Thyroid gland (tissue), 4 donors: ENCODE results near the gene TBC1D4. TPM values are rescaled to one million over a fixed set of nuclear protein-coding genes. Genes with fewer than 3 reads are reported as not detected.
A peak's percentile ranks its signal among the peaks of the same experiment; 100 is the strongest.

Experiments
- DNase-seq, 2 donors: peaks; one replicate each; pipeline ENCODE4 v3.0.0-alpha.2; 2019
- H3K27ac ChIP-seq, 3 donors: fragments of 200-600 bp; sonication (generic); 1 replicate in 2 of 3; 2 replicates in 1 of 3; pipeline ENCODE4 v1.5.1; 2016 to 2019; ENCODE audit warnings: mild to moderate bottlenecking in 1 of 3, moderate library complexity in 1 of 3
- H3K27me3 ChIP-seq: fragments of 200-600 bp; sonication (generic); one replicate; pipeline ENCODE4 v1.5.1; 2019
- H3K36me3 ChIP-seq, 2 donors: fragments of 200-600 bp; sonication (generic); one replicate each; pipeline ENCODE4 v1.5.1; 2016 to 2019
- H3K4me1 ChIP-seq, 2 donors: fragments of 200-600 bp; sonication (generic); one replicate each; pipeline ENCODE4 v1.5.1; 2017 to 2019
- H3K4me3 ChIP-seq, 3 donors: fragments of 200-600 bp; sonication (generic); replicated peaks in 1 of 3; 1 replicate in 2 of 3; 2 replicates in 1 of 3; pipeline ENCODE4 v1.5.1; 2016; ENCODE audit warnings: mild to moderate bottlenecking in 1 of 3
- H3K9me3 ChIP-seq: fragments of 200-600 bp; sonication (generic); one replicate; pipeline ENCODE4 v1.5.1; 2017
- POLR2A ChIP-seq, 2 donors: fragments of 450-650 bp; IDR thresholded peaks; one replicate each; pipeline ENCODE4 v1.6.1; 2017; ENCODE audit warnings: antibody characterized with exemption in 2 of 2, mild to moderate bottlenecking in 2 of 2, moderate library complexity in 1 of 2
- WGBS, 2 donors: methylation state at CpG; one replicate each; pipeline ENCODE4 v1.1.5; 2017; 5-methylcytosine and 5-hydroxymethylcytosine counted together
- intact Hi-C: fragments of 100-400 bp; cut with DNase I; formaldehyde crosslinking; loops from one replicate; pipeline ENCODE4 v1.15.1; 2023
- total RNA-seq, 4 donors: library from RNA; depleted of rRNA; stranded (reverse); fragments of >200 nt; gene quantifications; one replicate each; pipeline ENCODE4 v1.2.3, GENCODE V29; 2016
- TF ChIP-seq, protein P1 (sequence below), 6 experiments: fragments of 200-600 bp in 3 of 6; fragments of 450-650 bp in 3 of 6; sonication (generic) in 3 of 6; IDR thresholded peaks; one replicate each; pipeline ENCODE4 v1.5.1; 2016 to 2019; ENCODE audit warnings: antibody characterized with exemption in 6 of 6, mild to moderate bottlenecking in 2 of 6, inconsistent platforms in 1 of 6, moderate library complexity in 1 of 6

Gene TBC1D4
- total RNA-seq, 4 donors from 2014 or later = 42.5 to 72.6 (median 70.6) TPM

- Histone ChIP-seq H3K4me1 (peaks cover 10 to 29% of the 10 kb centered on the region in 2 donors), H3K27ac (no peak overlapping the region), H3K36me3 (no peaks in the 10 kb centered on the region), H3K4me3 (no peak overlapping the region), H3K27me3 (no peaks in the 10 kb centered on the region), H3K9me3 (no peaks in the 10 kb centered on the region)
- WGBS, 2 donors = 78 to 96% methylated on average over 2 of the region's 2 CpGs
- intact Hi-C loops = no loop called here
- no peak for DNase-seq
- TF ChIP-seq POLR2A (IDR thresholded peaks at IDR 0.05) = no peak
- TF ChIP-seq, protein P1, sequence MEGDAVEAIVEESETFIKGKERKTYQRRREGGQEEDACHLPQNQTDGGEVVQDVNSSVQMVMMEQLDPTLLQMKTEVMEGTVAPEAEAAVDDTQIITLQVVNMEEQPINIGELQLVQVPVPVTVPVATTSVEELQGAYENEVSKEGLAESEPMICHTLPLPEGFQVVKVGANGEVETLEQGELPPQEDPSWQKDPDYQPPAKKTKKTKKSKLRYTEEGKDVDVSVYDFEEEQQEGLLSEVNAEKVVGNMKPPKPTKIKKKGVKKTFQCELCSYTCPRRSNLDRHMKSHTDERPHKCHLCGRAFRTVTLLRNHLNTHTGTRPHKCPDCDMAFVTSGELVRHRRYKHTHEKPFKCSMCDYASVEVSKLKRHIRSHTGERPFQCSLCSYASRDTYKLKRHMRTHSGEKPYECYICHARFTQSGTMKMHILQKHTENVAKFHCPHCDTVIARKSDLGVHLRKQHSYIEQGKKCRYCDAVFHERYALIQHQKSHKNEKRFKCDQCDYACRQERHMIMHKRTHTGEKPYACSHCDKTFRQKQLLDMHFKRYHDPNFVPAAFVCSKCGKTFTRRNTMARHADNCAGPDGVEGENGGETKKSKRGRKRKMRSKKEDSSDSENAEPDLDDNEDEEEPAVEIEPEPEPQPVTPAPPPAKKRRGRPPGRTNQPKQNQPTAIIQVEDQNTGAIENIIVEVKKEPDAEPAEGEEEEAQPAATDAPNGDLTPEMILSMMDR (IDR thresholded peaks at IDR 0.05) = no peak
Measured at GRCh38 chr13:75399168-75399878, 82.6 kb downstream of the TBC1D4 start.

DNA sequence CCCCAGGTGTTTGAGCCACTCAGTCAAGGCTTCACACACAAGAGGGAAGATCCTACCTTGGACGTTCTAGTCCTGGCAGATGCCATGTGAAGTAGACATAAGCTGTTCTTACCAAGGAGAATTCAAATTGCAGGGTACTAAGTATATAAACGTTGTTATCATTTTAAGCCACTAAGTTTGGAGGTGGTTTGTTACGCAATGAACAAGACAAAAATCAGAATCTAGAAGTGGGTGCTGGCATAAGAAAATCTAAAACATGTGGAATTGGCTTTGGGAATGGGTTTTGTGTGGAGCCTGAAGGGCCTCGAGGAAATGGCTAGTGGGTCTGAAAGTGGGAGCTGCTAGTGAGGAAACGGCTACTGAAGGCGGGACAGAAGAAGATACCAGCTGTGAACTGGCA lies 83.9 kb downstream of the TBC1D4 start:
- no peak for DNase-seq
- no peak overlapping the region for H3K4me3 ChIP-seq
- WGBS, 2 donors = 94 to 95% methylated on average over 6 of the region's 6 CpGs
- peaks cover 8 to 20% of the 10 kb centered on the region in 2 donors for H3K4me1 ChIP-seq
- intact Hi-C loops = no loop called here
- no peak for TF ChIP-seq POLR2A (IDR thresholded peaks at IDR 0.05)
- TF ChIP-seq, protein P1 (IDR thresholded peaks at IDR 0.05) = no peak
- no peaks in the 10 kb centered on the region for H3K36me3 ChIP-seq
- H3K27ac ChIP-seq = no peak overlapping the region
- H3K27me3 ChIP-seq = no peaks in the 10 kb centered on the region
- H3K9me3 ChIP-seq = no peaks in the 10 kb centered on the region

GRCh38 chr13:75395901-75396300 lies 86.1 kb downstream of the TBC1D4 start:
- Histone ChIP-seq H3K36me3 (no peaks in the 10 kb centered on the region), H3K4me3 (no peak overlapping the region), H3K27ac (peak overlapping the region in 1 of 3 donors; percentile 27), H3K9me3 (no peaks in the 10 kb centered on the region), H3K4me1 (peaks cover 14% of the 10 kb centered on the region in 2 donors), H3K27me3 (no peaks in the 10 kb centered on the region)
- DNase-seq = no peak
- 76 to 81% methylated on average over 4 of the region's 4 CpGs for WGBS, 2 donors
- TF ChIP-seq POLR2A (IDR thresholded peaks at IDR 0.05) = no peak
- TF ChIP-seq, protein P1 (IDR thresholded peaks at IDR 0.05) = no peak
- intact Hi-C loops = no loop called here

DNA sequence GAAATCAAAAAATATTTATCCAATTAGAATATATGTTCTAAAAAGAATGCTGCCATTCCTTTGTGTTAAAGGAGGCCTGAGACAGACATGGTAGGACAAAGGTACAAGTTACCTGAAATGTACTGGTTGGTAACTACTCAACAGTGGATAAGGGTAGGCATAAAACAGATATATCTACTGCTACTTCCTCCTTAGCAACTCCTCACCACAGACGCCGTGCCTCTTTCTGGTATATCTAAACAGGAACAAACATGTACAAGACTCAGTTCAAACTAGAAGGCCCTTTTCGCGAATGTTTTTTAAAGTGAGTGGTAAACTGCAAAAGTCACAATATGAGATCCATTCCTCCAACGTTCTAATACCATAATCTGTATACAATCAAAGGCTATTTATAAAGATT lies 86.9 kb downstream of the TBC1D4 start:
- 88 to 90% methylated on average over 5 of the region's 5 CpGs for WGBS, 2 donors
- no peak for DNase-seq
- H3K9me3 ChIP-seq = no peaks in the 10 kb centered on the region
- intact Hi-C loops = no loop called here
- no peak overlapping the region for H3K27ac ChIP-seq
- peaks cover 12 to 13% of the 10 kb centered on the region in 2 donors for H3K4me1 ChIP-seq
- no peak overlapping the region for H3K4me3 ChIP-seq
- TF ChIP-seq, protein P1 (IDR thresholded peaks at IDR 0.05) = no peak
- no peak for TF ChIP-seq POLR2A (IDR thresholded peaks at IDR 0.05)
- H3K27me3 ChIP-seq = no peaks in the 10 kb centered on the region
- H3K36me3 ChIP-seq = no peaks in the 10 kb centered on the region

DNA sequence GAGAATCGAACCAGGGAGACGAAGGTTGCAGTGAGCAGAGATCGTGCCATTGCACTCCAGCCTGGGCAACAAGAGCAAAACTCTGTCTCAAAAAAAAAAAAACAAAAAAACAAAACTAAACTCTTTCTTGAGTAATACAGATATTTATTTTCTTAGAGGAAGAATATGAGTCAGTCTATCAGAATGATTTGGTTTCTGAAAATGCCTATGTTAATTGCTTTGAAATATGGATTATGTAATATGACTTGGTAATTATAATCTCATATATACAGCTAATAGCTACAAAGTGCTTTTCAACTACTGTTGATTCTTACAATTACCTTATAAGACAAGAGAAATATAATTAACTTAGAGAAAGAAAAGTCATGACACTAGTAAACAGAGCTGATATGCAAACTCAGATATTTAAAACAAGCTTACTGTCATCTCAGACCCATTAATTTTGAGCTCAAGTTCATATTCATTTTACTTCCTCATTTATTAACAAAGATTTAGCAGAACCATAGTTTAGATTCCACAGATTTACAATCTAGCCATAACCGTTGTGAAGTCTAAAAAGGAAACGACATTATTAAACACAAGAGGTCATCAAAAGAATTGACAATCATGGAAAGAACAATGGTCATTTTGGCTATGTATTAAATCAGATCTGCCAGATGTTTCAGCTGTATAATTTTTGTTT lies 88.0 kb downstream of the TBC1D4 start:
- TF ChIP-seq POLR2A (IDR thresholded peaks at IDR 0.05) = no peak
- TF ChIP-seq, protein P1 (IDR thresholded peaks at IDR 0.05) = no peak
- no peaks in the 10 kb centered on the region for H3K36me3 ChIP-seq
- no peaks in the 10 kb centered on the region for H3K9me3 ChIP-seq
- H3K4me3 ChIP-seq = no peak overlapping the region
- DNase-seq = no peak
- intact Hi-C loops = no loop called here
- H3K27ac ChIP-seq = no peak overlapping the region
- no peaks in the 10 kb centered on the region for H3K27me3 ChIP-seq
- 82 to 84% methylated on average over 5 of the region's 5 CpGs for WGBS, 2 donors
- H3K4me1 ChIP-seq = peaks cover 12 to 13% of the 10 kb centered on the region in 2 donors
